Measurements from ENCODE around the gene GBGT1.
"Not testable (repeated sequence)": the region's sequence is repeated elsewhere in the genome, so short reads cannot be mapped to it uniquely, and the experiment has no call there.

The GBGT1 gene

GRCh38 chr9:133163504-133164172 is at the start of gene GBGT1:
Gene GBGT1, minus strand, starts transcription at chr9:133163914. Its CDS starts 1,502 bp downstream, at chr9:133162412.
- no peak for DNase-seq (ENCODE audit: low read depth)

- no peak for DNase-seq (ENCODE audit: low read depth)
Measured at GRCh38 chr9:133210609-133211008, 46.9 kb upstream of the GBGT1 start.

- DNase-seq (ENCODE audit: low read depth): no peak
Measured at GRCh38 chr9:133210202-133210532, 46.5 kb upstream of the GBGT1 start.

- not testable (repeated sequence) for DNase-seq (ENCODE audit: low read depth)
Measured at GRCh38 chr9:133209327-133210201, 45.9 kb upstream of the GBGT1 start.

GRCh38 chr9:133208880-133209300 is 45.2 kb upstream of the GBGT1 start, which contains the start of gene OBP2B:
Gene OBP2B, minus strand, starts transcription at chr9:133209250. Its CDS starts 51 bp downstream, at chr9:133209199.
- DNase-seq (ENCODE audit: low read depth): not testable (repeated sequence)

- DNase-seq (ENCODE audit: low read depth): not testable (repeated sequence)
Measured at GRCh38 chr9:133208171-133208879, 44.6 kb upstream of the GBGT1 start.

GRCh38 chr9:133207540-133208170 is 43.9 kb upstream of the GBGT1 start:
- DNase-seq (ENCODE audit: low read depth): no peak

GRCh38 chr9:133207021-133207531 is 43.4 kb upstream of the GBGT1 start:
- DNase-seq (ENCODE audit: low read depth): no peak

GRCh38 chr9:133205996-133206931 is 42.5 kb upstream of the GBGT1 start:
- no peak for DNase-seq (ENCODE audit: low read depth)

GRCh38 chr9:133205481-133205887 is 41.8 kb upstream of the GBGT1 start:
- DNase-seq (ENCODE audit: low read depth): not testable (repeated sequence)

GRCh38 chr9:133204993-133205336 is 41.3 kb upstream of the GBGT1 start:
- no peak for DNase-seq (ENCODE audit: low read depth)

- no peak for DNase-seq (ENCODE audit: low read depth)
Measured at GRCh38 chr9:133204335-133204992, 40.8 kb upstream of the GBGT1 start.

- DNase-seq (ENCODE audit: low read depth): no peak
Measured at GRCh38 chr9:133203506-133204075, 39.9 kb upstream of the GBGT1 start.

GRCh38 chr9:133202688-133203453 is 39.2 kb upstream of the GBGT1 start:
- DNase-seq (ENCODE audit: low read depth): no peak

- no peak for DNase-seq (ENCODE audit: low read depth)
Measured at GRCh38 chr9:133202145-133202513, 38.4 kb upstream of the GBGT1 start.

- DNase-seq (ENCODE audit: low read depth): no peak
Measured at GRCh38 chr9:133201424-133202144, 37.9 kb upstream of the GBGT1 start.

GRCh38 chr9:133200631-133201030 is 36.9 kb upstream of the GBGT1 start:
- no peak for DNase-seq (ENCODE audit: low read depth)

GRCh38 chr9:133199648-133200321 is 36.1 kb upstream of the GBGT1 start:
- no peak for DNase-seq (ENCODE audit: low read depth)

Data from stimulated activated CD8-positive, alpha-beta memory T cell treated with anti-CD3 and anti-CD28 coated beads, Interleukin-7, amount 100 ng/mL, for 24 hours (primary cell).